ENCODE measurements around the gene GEMIN5. TPM values are rescaled to one million over a fixed set of nuclear protein-coding genes. Genes with fewer than 3 reads are reported as not detected.
"Not testable (repeated sequence)": the region's sequence is repeated elsewhere in the genome, so short reads cannot be mapped to it uniquely, and the experiment has no call there.

GEMIN5 gene
- total RNA-seq, 1 donor from 2014 or later, result 23.9 TPM

- no peak for DNase-seq
These were observed 6.7 kb upstream of the GEMIN5 start for GRCh38 chr5:154944716-154945115.

GRCh38 chr5:154943527-154943926 lies 5.5 kb upstream of the GEMIN5 start:
- no peak for DNase-seq

GRCh38 chr5:154940772-154941620 lies 3.0 kb upstream of the GEMIN5 start, which contains the start of gene MRPL22:
Gene MRPL22, plus strand, starts transcription at chr5:154941073. Its CDS starts 38 bp downstream, at chr5:154941111.
- peak; percentile 97 for DNase-seq

- no peak for DNase-seq
These were observed 2.4 kb upstream of the GEMIN5 start for GRCh38 chr5:154940375-154940771.

GRCh38 chr5:154939387-154939786 lies 1.4 kb upstream of the GEMIN5 start:
- DNase-seq, result not testable (repeated sequence)

- DNase-seq, result peak; percentile 10
These were observed 759 bp downstream of the GEMIN5 start for GRCh38 chr5:154937186-154937717.

GRCh38 chr5:154934881-154935280 lies 3.1 kb downstream of the GEMIN5 start:
- DNase-seq, result no peak

GRCh38 chr5:154933537-154933936 lies 4.5 kb downstream of the GEMIN5 start:
- DNase-seq, result no peak

- no peak for DNase-seq
These were observed 14.3 kb downstream of the GEMIN5 start for GRCh38 chr5:154923441-154924430.

- no peak for DNase-seq
These were observed 20.3 kb downstream of the GEMIN5 start for GRCh38 chr5:154917757-154918156.

- DNase-seq, result no peak
These were observed 21.1 kb downstream of the GEMIN5 start for GRCh38 chr5:154916874-154917273.

GRCh38 chr5:154905601-154906000 lies 32.4 kb downstream of the GEMIN5 start:
- DNase-seq, result not testable (repeated sequence)

- no peak for DNase-seq
These were observed 36.1 kb downstream of the GEMIN5 start for GRCh38 chr5:154901913-154902312.

GRCh38 chr5:154901276-154901675 lies 36.7 kb downstream of the GEMIN5 start:
- DNase-seq, result no peak

- no peak for DNase-seq
These were observed 37.9 kb downstream of the GEMIN5 start for GRCh38 chr5:154900066-154900465.

- DNase-seq, result peak; percentile 1
These were observed 38.7 kb downstream of the GEMIN5 start for GRCh38 chr5:154899151-154899816.

- no peak for DNase-seq
These were observed 39.8 kb downstream of the GEMIN5 start for GRCh38 chr5:154898210-154898609.

- DNase-seq, result no peak
These were observed 41.3 kb downstream of the GEMIN5 start for GRCh38 chr5:154896562-154897165.

GRCh38 chr5:154895606-154896561 lies 42.1 kb downstream of the GEMIN5 start:
- DNase-seq, result no peak

GRCh38 chr5:154893381-154893780 lies 44.6 kb downstream of the GEMIN5 start:
- no peak for DNase-seq
